Ishikawa (cell line): ENCODE results near the gene SLC8A1.

Source experiments
- EGR1 ChIP-seq: IDR thresholded peaks from 2 replicates; pipeline ENCODE4 v1.6.1; 2012
- RAD21 ChIP-seq: IDR thresholded peaks from 2 replicates; pipeline ENCODE4 v1.6.1; 2012; ENCODE audit warnings: low read depth
- TCF12 ChIP-seq: IDR thresholded peaks from 2 replicates; pipeline ENCODE4 v1.6.1; 2012; ENCODE audit warnings: low read depth

DNA sequence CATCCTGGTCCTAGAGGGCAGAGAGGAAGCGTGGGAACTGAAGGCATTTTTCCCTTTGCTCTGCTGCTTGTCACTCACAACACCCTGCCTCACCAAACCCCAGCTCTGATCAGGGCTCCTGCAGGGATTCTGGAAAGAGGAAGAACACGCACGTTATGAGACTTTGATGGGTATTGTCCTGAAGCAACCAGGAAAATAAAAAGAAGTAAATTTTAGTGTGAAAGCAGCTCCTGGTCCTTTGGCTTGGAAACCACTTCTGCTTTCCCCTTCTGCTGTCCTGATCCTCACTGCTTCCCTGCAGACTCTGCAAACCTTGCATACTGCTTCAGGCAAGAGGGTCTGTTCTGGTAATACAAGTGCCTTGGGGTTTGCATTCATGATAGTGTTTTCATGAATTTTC, 164.1 kb downstream of the SLC8A1 start:
- TF ChIP-seq TCF12 (no peak), EGR1 (no peak), RAD21 (no peak)
